A549 (cell line): ENCODE data around the gene DSTN. TPM values are rescaled to one million over a fixed set of nuclear protein-coding genes. Genes with fewer than 3 reads are reported as not detected.
A peak's percentile ranks its signal among the peaks of the same experiment; 100 is the strongest.

Experiments used
- ATAC-seq, 2 experiments: fragments of 200-7000 bp in 1 of 2; fragments of >200 bp in 1 of 2; cut with Nextera tagmentation in 1 of 2; cut with Tn5 transposase in 1 of 2; 3 replicates each; pipeline versions ENCODE4 v1.8.0 to v1.9.1; 2018 to 2020; ENCODE audit warnings: mild to moderate bottlenecking in 1 of 2, moderate library complexity in 1 of 2
- CTCF ChIA-PET: fragments of 300-600 bp; sonication (Branson Sonifier 250); formaldehyde crosslinking; extraction: SDS; loops from one replicate; lab custom pipeline; 2021; ENCODE audit warnings: antibody characterized with exemption, inconsistent platforms; lab: Yijun Ruan, JAX
- POLR2A ChIA-PET: fragments of 350-600 bp; formaldehyde crosslinking; extraction: SDS; loops from one replicate; lab custom pipeline; 2021; ENCODE audit warnings: antibody characterized with exemption, inconsistent platforms; lab: Yijun Ruan, JAX
- DNase-seq, 2 experiments: peaks; one replicate each; pipeline versions ENCODE4 v3.0.0 to v3.0.0-alpha.2; 2011 to 2016; ENCODE audit warnings: low read depth in 1 of 2, low spot score in 1 of 2
- FAIRE-seq: peaks from 2 replicates; lab custom pipeline; 2011; peaks lifted over from hg19 to GRCh38; lab: Jason Lieb, UNC
- H3K27ac ChIP-seq, 2 experiments: fragments of >200 bp; sonication (Bioruptor Twin); formaldehyde crosslinking; 3 replicates each; pipeline ENCODE4 v1.5.1; 2016 to 2017
- H3K4me1 ChIP-seq: fragments of >200 bp; sonication (Bioruptor Twin); formaldehyde crosslinking; 3 replicates; pipeline ENCODE4 v1.6.1; 2016
- H3K4me2 ChIP-seq: fragments of >200 bp; sonication (Bioruptor Twin); formaldehyde crosslinking; 3 replicates; pipeline ENCODE4 v1.6.1; 2016
- H3K4me3 ChIP-seq: fragments of >200 bp; sonication (Bioruptor Twin); formaldehyde crosslinking; 3 replicates; pipeline ENCODE4 v1.5.1; 2016
- H3K9me3 ChIP-seq: fragments of >200 bp; sonication (Bioruptor Twin); formaldehyde crosslinking; 3 replicates; pipeline ENCODE4 v1.6.1; 2016
- BCL3 ChIP-seq: fragments of >200 bp; sonication (Bioruptor Twin); formaldehyde crosslinking; IDR thresholded peaks from 3 replicates; pipeline ENCODE4 v1.6.1; 2016
- CHD4 ChIP-seq: fragments of 200-600 bp; sonication (generic); IDR thresholded peaks from 2 replicates; pipeline ENCODE4 v1.6.1; 2016; ENCODE audit warnings: antibody characterized with exemption, mild to moderate bottlenecking, borderline replicate concordance
- E2F6 ChIP-seq: IDR thresholded peaks from 2 replicates; pipeline ENCODE4 v1.6.1; 2012; ENCODE audit warnings: low read depth, borderline replicate concordance
- EHMT2 ChIP-seq: fragments of 200-600 bp; sonication (generic); IDR thresholded peaks from 2 replicates; pipeline ENCODE4 v1.6.1; 2016; ENCODE audit warnings: antibody characterized with exemption, low read depth, mild to moderate bottlenecking, moderate library complexity
- FOSL2 ChIP-seq, 2 experiments: fragments of 450-650 bp in 1 of 2; fragments of >200 bp in 1 of 2; sonication (Bioruptor Twin) in 1 of 2; formaldehyde crosslinking; IDR thresholded peaks; 2 replicates each; pipeline versions ENCODE4 v1.5.0 to v1.6.1; 2016 to 2020; ENCODE audit warnings: mild to moderate bottlenecking in 1 of 2, moderate library complexity in 1 of 2
- GATA3 ChIP-seq: IDR thresholded peaks from 2 replicates; pipeline ENCODE4 v1.6.1; 2012; ENCODE audit warnings: borderline replicate concordance
- HOXB13 ChIP-seq: fragments of 250-450 bp; sonication (Bioruptor Pico); IDR thresholded peaks from 2 replicates; pipeline ENCODE4 v1.5.0; 2020; ENCODE audit warnings: low read depth, mild to moderate bottlenecking, moderate library complexity
- HOXB5 ChIP-seq: fragments of 250-450 bp; sonication (Bioruptor Pico); IDR thresholded peaks from 2 replicates; pipeline ENCODE4 v1.5.0; 2020; ENCODE audit warnings: mild to moderate bottlenecking, moderate library complexity
- JUN ChIP-seq, 2 experiments: fragments of >200 bp; sonication (Bioruptor Twin); formaldehyde crosslinking; IDR thresholded peaks; 2 replicates in 1 of 2; 3 replicates in 1 of 2; pipeline ENCODE4 v1.6.1; 2016 to 2017
- MAX ChIP-seq: IDR thresholded peaks from 2 replicates; pipeline ENCODE4 v1.6.1; 2012
- MYC ChIP-seq: IDR thresholded peaks from 2 replicates; pipeline ENCODE4 v1.6.1; 2012; ENCODE audit warnings: mild to moderate bottlenecking, inconsistent platforms, low read length, improper control_type of control experiment, borderline replicate concordance
- NPAS2 ChIP-seq: fragments of 250-450 bp; sonication (Bioruptor Pico); IDR thresholded peaks from 2 replicates; pipeline ENCODE4 v1.8.0; 2022; ENCODE audit warnings: mild to moderate bottlenecking, moderate library complexity, borderline replicate concordance
- PHF8 ChIP-seq: fragments of 200-600 bp; sonication (generic); IDR thresholded peaks from 2 replicates; pipeline ENCODE4 v1.6.1; 2016; ENCODE audit warnings: low read depth, mild to moderate bottlenecking, antibody characterized with exemption, moderate library complexity, borderline replicate concordance
- POLR2A ChIP-seq: IDR thresholded peaks from 2 replicates; pipeline ENCODE4 v1.6.1; 2012; ENCODE audit warnings: mild to moderate bottlenecking, low read length
- RCOR1 ChIP-seq: fragments of 150-350 bp; IDR thresholded peaks from 2 replicates; pipeline ENCODE4 v1.6.1; 2014; ENCODE audit warnings: antibody characterized with exemption, low read length, low read depth
- RFX5 ChIP-seq: fragments of 450-650 bp; IDR thresholded peaks from 2 replicates; pipeline ENCODE4 v1.7.1; 2014; ENCODE audit warnings: antibody characterized with exemption, mild to moderate bottlenecking, moderate library complexity
- TP53 ChIP-seq: fragments of 250-450 bp; sonication (Bioruptor Pico); IDR thresholded peaks from 2 replicates; pipeline ENCODE4 v1.5.0; 2021; ENCODE audit warnings: mild to moderate bottlenecking, moderate library complexity
- ZFP36 ChIP-seq: fragments of 450-650 bp; IDR thresholded peaks from 2 replicates; pipeline ENCODE4 v1.6.1; 2014; ENCODE audit warnings: borderline replicate concordance; ENCODE audit not compliant: partially characterized antibody
- WGBS: methylation state at CpG from one replicate; pipeline ENCODE4 v1.1.6; 2017; ENCODE audit errors: missing lambda C conversion rate; 5-methylcytosine and 5-hydroxymethylcytosine counted together
- polyA plus RNA-seq, 4 experiments: library from polyadenylated mRNA; depleted of rRNA in 3 of 4; stranded (reverse); fragments of >200 nt; fragmentation: RNase III in 1 of 4; extraction: RNeasy Plus Mini Kit Qiagen cat#74134 plus additional on column Dnase treatment in 1 of 4; gene quantifications; 2 replicates in 3 of 4; 3 replicates in 1 of 4; pipeline ENCODE4 v1.2.3, GENCODE V29; 2011 to 2017
- TF ChIP-seq, protein P1 (sequence below): fragments of >200 bp; sonication (Bioruptor Twin); formaldehyde crosslinking; IDR thresholded peaks from 3 replicates; pipeline ENCODE4 v1.5.1; 2016
- TF ChIP-seq, protein P2 (sequence below): fragments of 250-450 bp; sonication (Bioruptor Pico); IDR thresholded peaks from 2 replicates; pipeline ENCODE4 v1.5.0; 2021; ENCODE audit warnings: mild to moderate bottlenecking, moderate library complexity, borderline replicate concordance
- TF ChIP-seq, protein P3 (sequence below): fragments of >200 bp; sonication (Bioruptor Twin); formaldehyde crosslinking; IDR thresholded peaks from 2 replicates; pipeline ENCODE4 v1.6.1; 2016

The DSTN gene
- polyA plus RNA-seq, 2 of the 4 experiments (the other 2 are of a cell fraction), result 544 to 1,131 TPM

- DNase-seq (peak; percentile 58 to 79), ATAC-seq (peak; percentile 81 to 86), FAIRE-seq (no peak)
- WGBS, result under 1% methylated on average over 86 of the region's 111 CpGs
- Histone ChIP-seq H3K27ac (peak within 1 kb of the TSS; percentile 86 to 95), H3K4me1 (peaks cover 21% of the 10 kb centered on the region), H3K4me3 (peak within 1 kb of the TSS; percentile 55), H3K4me2 (peak within 1 kb of the TSS; percentile 78), H3K9me3 (no peaks in the 10 kb centered on the region)
- CTCF ChIA-PET, result interaction anchor here (0.6 to 21.9 kb wide), 18 partner anchors 8 to 440 kb away, joined by 3 to 501 read pairs (median 4); partner anchors contain the start of gene RRBP1
- TF ChIP-seq HOXB13 (CRISPR knock-in tag) (peak; percentile 34; the same call in 1 of the 2 replicates), BCL3 (peak; percentile 54; the same call in 1 of the 3 replicates), RCOR1 (no peak), NPAS2 (no peak), MAX (peak; percentile 81), E2F6 (peak; percentile 56; the same call in 1 of the 2 replicates), POLR2A (peak; percentile 43), FOSL2 (IDR thresholded peaks at IDR 0.05) (no peak), FOSL2 (CRISPR knock-in tag; IDR thresholded peaks at IDR 0.05) (peak; percentile 35; the same call in 1 of the 2 replicates), GATA3 (0 out of 2 replicates have a peak, but pooled peaks have one; percentile 14), EHMT2 (no peak), CHD4 (no peak), RFX5 (peak; percentile 31; the same call in 1 of the 2 replicates), TP53 (CRISPR knock-in tag) (peak; percentile 79; the same call in 1 of the 2 replicates), ZFP36 (no peak), HOXB5 (peak; percentile 73; the same call in 1 of the 2 replicates), MYC (peak; percentile 17; the same call in 1 of the 2 replicates), JUN (IDR thresholded peaks at IDR 0.05) (peak; percentile 23 to 94; a peak in 3 of 5 replicates), PHF8 (peak; percentile 75)
- TF ChIP-seq, protein P1, sequence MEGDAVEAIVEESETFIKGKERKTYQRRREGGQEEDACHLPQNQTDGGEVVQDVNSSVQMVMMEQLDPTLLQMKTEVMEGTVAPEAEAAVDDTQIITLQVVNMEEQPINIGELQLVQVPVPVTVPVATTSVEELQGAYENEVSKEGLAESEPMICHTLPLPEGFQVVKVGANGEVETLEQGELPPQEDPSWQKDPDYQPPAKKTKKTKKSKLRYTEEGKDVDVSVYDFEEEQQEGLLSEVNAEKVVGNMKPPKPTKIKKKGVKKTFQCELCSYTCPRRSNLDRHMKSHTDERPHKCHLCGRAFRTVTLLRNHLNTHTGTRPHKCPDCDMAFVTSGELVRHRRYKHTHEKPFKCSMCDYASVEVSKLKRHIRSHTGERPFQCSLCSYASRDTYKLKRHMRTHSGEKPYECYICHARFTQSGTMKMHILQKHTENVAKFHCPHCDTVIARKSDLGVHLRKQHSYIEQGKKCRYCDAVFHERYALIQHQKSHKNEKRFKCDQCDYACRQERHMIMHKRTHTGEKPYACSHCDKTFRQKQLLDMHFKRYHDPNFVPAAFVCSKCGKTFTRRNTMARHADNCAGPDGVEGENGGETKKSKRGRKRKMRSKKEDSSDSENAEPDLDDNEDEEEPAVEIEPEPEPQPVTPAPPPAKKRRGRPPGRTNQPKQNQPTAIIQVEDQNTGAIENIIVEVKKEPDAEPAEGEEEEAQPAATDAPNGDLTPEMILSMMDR, result peak; percentile 12; the same call in 1 of the 3 replicates
- TF ChIP-seq, protein P2, sequence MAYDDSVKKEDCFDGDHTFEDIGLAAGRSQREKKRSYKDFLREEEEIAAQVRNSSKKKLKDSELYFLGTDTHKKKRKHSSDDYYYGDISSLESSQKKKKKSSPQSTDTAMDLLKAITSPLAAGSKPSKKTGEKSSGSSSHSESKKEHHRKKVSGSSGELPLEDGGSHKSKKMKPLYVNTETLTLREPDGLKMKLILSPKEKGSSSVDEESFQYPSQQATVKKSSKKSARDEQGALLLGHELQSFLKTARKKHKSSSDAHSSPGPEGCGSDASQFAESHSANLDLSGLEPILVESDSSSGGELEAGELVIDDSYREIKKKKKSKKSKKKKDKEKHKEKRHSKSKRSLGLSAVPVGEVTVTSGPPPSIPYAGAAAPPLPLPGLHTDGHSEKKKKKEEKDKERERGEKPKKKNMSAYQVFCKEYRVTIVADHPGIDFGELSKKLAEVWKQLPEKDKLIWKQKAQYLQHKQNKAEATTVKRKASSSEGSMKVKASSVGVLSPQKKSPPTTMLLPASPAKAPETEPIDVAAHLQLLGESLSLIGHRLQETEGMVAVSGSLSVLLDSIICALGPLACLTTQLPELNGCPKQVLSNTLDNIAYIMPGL, result 0 out of 2 replicates have a peak, but pooled peaks have one; percentile 25
- TF ChIP-seq, protein P3, sequence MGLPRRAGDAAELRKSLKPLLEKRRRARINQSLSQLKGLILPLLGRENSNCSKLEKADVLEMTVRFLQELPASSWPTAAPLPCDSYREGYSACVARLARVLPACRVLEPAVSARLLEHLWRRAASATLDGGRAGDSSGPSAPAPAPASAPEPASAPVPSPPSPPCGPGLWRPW, result no peak
- POLR2A ChIA-PET, result interaction anchor here (0.7 to 2.2 kb wide), 12 partner anchors 9 to 757 kb away, joined by 3 to 14 read pairs (median 4); partner anchors contain the start of genes DSTN, RRBP1 and ZNF133
Measured at GRCh38 chr20:17530716-17531664, 38.9 kb upstream of the DSTN start, which contains the start of gene BFSP1. Gene BFSP1 (minus strand): TSS chr20:17531379. CDS start chr20:17531329, 50 bp downstream.
